Liver (tissue), 9 donors: Measurements from ENCODE around the gene EMSY. TPM values are rescaled to one million over a fixed set of nuclear protein-coding genes. Genes with fewer than 3 reads are reported as not detected.

ENCODE experiments used
- DNase-seq: peaks from one replicate; pipeline ENCODE4 v3.0.0-alpha.2; 2017; ENCODE audit warnings: low spot score
- H3K27ac ChIP-seq, 2 donors: one replicate each; pipeline ENCODE4 v1.7.0; 2013; ENCODE audit warnings: inconsistent platforms in 2 of 2, low read length in 2 of 2, control low read depth in 1 of 2, low read depth in 1 of 2, mild to moderate bottlenecking in 1 of 2
- H3K27me3 ChIP-seq, 4 donors: one replicate each; pipeline versions ENCODE4 v1.6.1 to v1.7.0; 2013; ENCODE audit warnings: low read length in 3 of 4, inconsistent platforms in 1 of 4, mild to moderate bottlenecking in 1 of 4, moderate library complexity in 1 of 4; ENCODE audit not compliant: control insufficient read depth in 4 of 4, insufficient read depth in 4 of 4
- H3K36me3 ChIP-seq, 4 donors: one replicate each; pipeline versions ENCODE4 v1.6.1 to v1.7.0; 2013; ENCODE audit warnings: low read length in 3 of 4, mild to moderate bottlenecking in 3 of 4, low read depth in 1 of 4, moderate library complexity in 1 of 4; ENCODE audit not compliant: control insufficient read depth in 4 of 4, insufficient read depth in 3 of 4
- H3K4me1 ChIP-seq, 4 donors: one replicate each; pipeline versions ENCODE4 v1.6.1 to v1.7.0; 2013; ENCODE audit warnings: low read length in 3 of 4, mild to moderate bottlenecking in 3 of 4, moderate library complexity in 1 of 4; ENCODE audit not compliant: control insufficient read depth in 4 of 4, insufficient read depth in 4 of 4
- H3K4me3 ChIP-seq, 3 donors: one replicate each; pipeline versions ENCODE4 v1.6.1 to v1.7.0; 2013; ENCODE audit warnings: low read length in 3 of 3, control low read depth in 1 of 3, low read depth in 1 of 3, mild to moderate bottlenecking in 1 of 3
- H3K9ac ChIP-seq, 2 donors: one replicate each; pipeline ENCODE4 v1.7.0; 2013; ENCODE audit warnings: low read length in 2 of 2, mild to moderate bottlenecking in 2 of 2, moderate library complexity in 2 of 2, control low read depth in 1 of 2, low read depth in 1 of 2
- H3K9me3 ChIP-seq, 4 donors: one replicate each; pipeline versions ENCODE4 v1.6.1 to v1.7.0; 2013; ENCODE audit warnings: low read length in 3 of 4; ENCODE audit not compliant: control insufficient read depth in 4 of 4
- ATF3 ChIP-seq: IDR thresholded peaks from 2 replicates; pipeline ENCODE4 v1.6.1; 2016; ENCODE audit warnings: antibody characterized with exemption
- CTCF ChIP-seq: fragments of 150-350 bp; IDR thresholded peaks from 2 replicates; pipeline ENCODE4 v1.5.1; 2017; ENCODE audit warnings: improper control_type of control experiment, low read depth, low read length; ENCODE audit not compliant: missing input control
- EGR1 ChIP-seq, 2 donors: IDR thresholded peaks; 2 replicates each; pipeline ENCODE4 v1.6.1; 2016 to 2018; ENCODE audit warnings: antibody characterized with exemption in 2 of 2, low read depth in 2 of 2
- FOXA2 ChIP-seq: IDR thresholded peaks from 2 replicates; pipeline ENCODE4 v1.6.1; 2016; ENCODE audit warnings: antibody characterized with exemption
- HNF4A ChIP-seq, 2 donors: conservative IDR thresholded peaks; 2 replicates each; pipeline ENCODE4 v1.6.1; 2016; ENCODE audit warnings: antibody characterized with exemption in 2 of 2, mild to moderate bottlenecking in 2 of 2
- HNF4G ChIP-seq: IDR thresholded peaks from 2 replicates; pipeline ENCODE4 v1.6.1; 2016; ENCODE audit warnings: antibody characterized with exemption
- JUND ChIP-seq, 2 donors: IDR thresholded peaks; 2 replicates each; pipeline ENCODE4 v1.6.1; 2016; ENCODE audit warnings: antibody characterized with exemption in 2 of 2
- MAX ChIP-seq: IDR thresholded peaks from 2 replicates; pipeline ENCODE4 v1.6.1; 2016; ENCODE audit warnings: antibody characterized with exemption
- RAD21 ChIP-seq, 2 donors: IDR thresholded peaks; 2 replicates each; pipeline ENCODE4 v1.6.1; 2016; ENCODE audit warnings: antibody characterized with exemption in 2 of 2, mild to moderate bottlenecking in 2 of 2
- REST ChIP-seq: IDR thresholded peaks from 2 replicates; pipeline ENCODE4 v1.6.1; 2016; ENCODE audit warnings: antibody characterized with exemption, mild to moderate bottlenecking
- RXRA ChIP-seq, 2 donors: IDR thresholded peaks; 2 replicates each; pipeline ENCODE4 v1.6.1; 2017 to 2018; ENCODE audit warnings: antibody characterized with exemption in 2 of 2, mild to moderate bottlenecking in 1 of 2
- SP1 ChIP-seq: IDR thresholded peaks from 2 replicates; pipeline ENCODE4 v1.6.1; 2018; ENCODE audit warnings: antibody characterized with exemption, mild to moderate bottlenecking
- TAF1 ChIP-seq: conservative IDR thresholded peaks from 2 replicates; pipeline ENCODE4 v1.6.1; 2016; ENCODE audit warnings: antibody characterized with exemption, mild to moderate bottlenecking
- YY1 ChIP-seq: IDR thresholded peaks from 2 replicates; pipeline ENCODE4 v1.6.1; 2016; ENCODE audit warnings: antibody characterized with exemption, mild to moderate bottlenecking
- WGBS: extraction: QIAGEN DNeasy Blood & Tissue Kit; methylation state at CpG from one replicate; pipeline ENCODE4 v1.1.7; 2013; 5-methylcytosine and 5-hydroxymethylcytosine counted together
- polyA plus RNA-seq, 2 donors: library from polyadenylated mRNA; stranded (reverse) in 1 of 2; unstranded in 1 of 2; fragments of 200-250 nt in 1 of 2; fragments of >200 nt in 1 of 2; fragmentation: Nextera tagmentation in 1 of 2; extraction: Ambion mirVana in 1 of 2; gene quantifications; one replicate each; pipeline versions ENCODE4 v1.2.1 to v1.2.3, GENCODE V29; 2013 to 2015
- total RNA-seq, 2 donors: library from RNA; depleted of rRNA; stranded (reverse); fragments of >200 nt; gene quantifications; one replicate each; pipeline ENCODE4 v1.2.3, GENCODE V29; 2014
- donor health status: healthy.
- donor health status: healthy.
- donor health status: healthy.
- donor health status: healthy.
- donor health status: healthy.

Gene EMSY
- total and polyA plus RNA-seq, 4 donors: 4.2 to 14.8 (median 8.9) TPM

- Histone ChIP-seq H3K4me1 (peaks cover 0 to 8% (median 2%) of the 10 kb centered on the region in 4 donors), H3K27me3 (no peaks in the 10 kb centered on the region), H3K4me3 (no peak overlapping the region), H3K27ac (no peak overlapping the region), H3K36me3 (no peaks in the 10 kb centered on the region), H3K9ac (no peak overlapping the region), H3K9me3 (no peaks in the 10 kb centered on the region)
- DNase-seq: peak; percentile 19
- WGBS: 86% methylated on average over 10 of the region's 10 CpGs
- no peak for TF ChIP-seq TAF1
- no peak for TF ChIP-seq HNF4G
These were observed 155.4 kb downstream of the EMSY start for GRCh38 chr11:76600124-76600655.

- Histone ChIP-seq H3K36me3 (no peaks in the 10 kb centered on the region), H3K4me1 (peaks cover 0 to 10% (median 2%) of the 10 kb centered on the region in 4 donors), H3K9me3 (no peaks in the 10 kb centered on the region), H3K27me3 (no peaks in the 10 kb centered on the region), H3K9ac (no peak overlapping the region), H3K4me3 (no peak overlapping the region), H3K27ac (no peak overlapping the region)
- 96% methylated on average over 7 of the region's 7 CpGs for WGBS
- DNase-seq: no peak
- TF ChIP-seq HNF4A (conservative IDR thresholded peaks at IDR 0.05) (no peak), JUND (IDR thresholded peaks at IDR 0.05) (no peak), SP1 (no peak), MAX (no peak), EGR1 (IDR thresholded peaks at IDR 0.05; ENCODE audit: low read depth in 2 of 2) (no peak), RAD21 (IDR thresholded peaks at IDR 0.05) (no peak), FOXA2 (no peak), REST (no peak), RXRA (IDR thresholded peaks at IDR 0.05) (no peak), YY1 (no peak), ATF3 (no peak), CTCF (no peak)
These were observed 156.5 kb downstream of the EMSY start for GRCh38 chr11:76601272-76601671.
